Large intestine (tissue), 3 donors: ENCODE results near the gene IGSF3. TPM values are rescaled to one million over a fixed set of nuclear protein-coding genes. Genes with fewer than 3 reads are reported as not detected.
"Not testable (repeated sequence)": the region's sequence is repeated elsewhere in the genome, so short reads cannot be mapped to it uniquely, and the experiment has no call there.

Experiments
- DNase-seq, 2 donors: peaks; one replicate each; pipeline versions ENCODE4 v3.0.0 to v3.0.0-alpha.2; 2013
- H3K27ac ChIP-seq: one replicate; pipeline ENCODE4 v1.5.1; 2013; ENCODE audit warnings: low read length
- H3K27me3 ChIP-seq: 2 replicates; pipeline ENCODE4 v1.6.1; 2013; ENCODE audit warnings: low read length; ENCODE audit not compliant: control insufficient read depth, insufficient read depth
- H3K36me3 ChIP-seq: 2 replicates; pipeline ENCODE4 v1.6.1; 2013; ENCODE audit warnings: low read length; ENCODE audit not compliant: control insufficient read depth, insufficient read depth
- H3K4me1 ChIP-seq: one replicate; pipeline ENCODE4 v1.6.1; 2013; ENCODE audit warnings: low read length; ENCODE audit not compliant: control insufficient read depth, insufficient read depth
- H3K4me3 ChIP-seq: one replicate; pipeline ENCODE4 v1.5.1; 2013; ENCODE audit warnings: low read length
- H3K9me3 ChIP-seq: one replicate; pipeline ENCODE4 v1.6.1; 2013; ENCODE audit warnings: mild to moderate bottlenecking, low read depth, low read length, moderate library complexity; ENCODE audit not compliant: control insufficient read depth
- WGBS: methylation state at CpG from one replicate; pipeline ENCODE4 v1.1.5; 2013; ENCODE audit warnings: low lambda C conversion rate; ENCODE audit not compliant: insufficient coverage; 5-methylcytosine and 5-hydroxymethylcytosine counted together
- polyA plus RNA-seq: library from polyadenylated mRNA; unstranded; fragments of 120-200 nt; gene quantifications from one replicate; pipeline ENCODE4 v1.2.1, GENCODE V29; 2013

Gene IGSF3
- polyA plus RNA-seq, 1 donor = 36.1 TPM

GRCh38 chr1:116569381-116569670 is 98.2 kb downstream of the IGSF3 start:
- DNase-seq = no peak
- Histone ChIP-seq H3K36me3 (no peaks in the 10 kb centered on the region), H3K27me3 (no peaks in the 10 kb centered on the region), H3K27ac (no peak overlapping the region), H3K4me1 (peaks cover 22% of the 10 kb centered on the region), H3K9me3 (peaks cover 3% of the 10 kb centered on the region), H3K4me3 (no peak overlapping the region)

GRCh38 chr1:116568662-116569380 is 98.7 kb downstream of the IGSF3 start:
- H3K9me3 ChIP-seq = peaks cover 3% of the 10 kb centered on the region
- no peak overlapping the region for H3K4me3 ChIP-seq
- no peak for DNase-seq
- H3K36me3 ChIP-seq = no peaks in the 10 kb centered on the region
- no peaks in the 10 kb centered on the region for H3K27me3 ChIP-seq
- peaks cover 18% of the 10 kb centered on the region for H3K4me1 ChIP-seq
- WGBS = no CpG with 5 or more reads among the region's 2 CpGs
- no peak overlapping the region for H3K27ac ChIP-seq

- H3K9me3 ChIP-seq = peaks cover 10% of the 10 kb centered on the region
- H3K4me3 ChIP-seq = no peak overlapping the region
- no peak overlapping the region for H3K27ac ChIP-seq
- H3K27me3 ChIP-seq = no peaks in the 10 kb centered on the region
- H3K36me3 ChIP-seq = no peaks in the 10 kb centered on the region
- 38% methylated on average over 1 of the region's 4 CpGs for WGBS
- H3K4me1 ChIP-seq = peaks cover 18% of the 10 kb centered on the region
- no peak for DNase-seq
Measured at GRCh38 chr1:116567790-116568661, 99.5 kb downstream of the IGSF3 start.

DNA sequence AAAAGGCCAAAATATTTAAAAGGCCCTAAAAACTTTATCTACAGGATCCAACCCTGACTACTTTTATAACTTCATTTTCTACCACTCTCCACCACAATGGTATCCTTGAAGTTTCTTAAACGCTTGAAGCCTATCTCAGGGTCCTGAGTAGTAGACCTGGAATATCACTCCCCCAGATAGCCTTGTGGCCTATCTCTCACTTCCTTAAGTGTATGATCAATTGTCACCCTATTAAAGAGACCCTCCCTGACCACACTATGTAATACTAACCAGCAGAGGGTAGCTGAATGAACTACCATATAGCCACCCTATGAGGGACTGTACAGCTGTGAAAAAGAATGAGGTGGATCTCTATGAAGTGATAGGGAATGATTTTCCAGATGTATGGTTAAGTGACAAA is 102.3 kb downstream of the IGSF3 start:
- no peak overlapping the region for H3K27ac ChIP-seq
- no peaks in the 10 kb centered on the region for H3K36me3 ChIP-seq
- no peaks in the 10 kb centered on the region for H3K27me3 ChIP-seq
- peaks cover 12% of the 10 kb centered on the region for H3K9me3 ChIP-seq
- no peak overlapping the region for H3K4me3 ChIP-seq
- peaks cover 7% of the 10 kb centered on the region for H3K4me1 ChIP-seq
- DNase-seq = no peak
- 100% methylated on average over 1 of the region's 1 CpG for WGBS

GRCh38 chr1:116564426-116564825 is 103.1 kb downstream of the IGSF3 start:
- no peaks in the 10 kb centered on the region for H3K36me3 ChIP-seq
- no CpG with 5 or more reads among the region's 1 CpG for WGBS
- no peak overlapping the region for H3K27ac ChIP-seq
- H3K27me3 ChIP-seq = no peaks in the 10 kb centered on the region
- H3K4me3 ChIP-seq = no peak overlapping the region
- peaks cover 12% of the 10 kb centered on the region for H3K9me3 ChIP-seq
- no peak for DNase-seq
- peaks cover 2% of the 10 kb centered on the region for H3K4me1 ChIP-seq

DNA sequence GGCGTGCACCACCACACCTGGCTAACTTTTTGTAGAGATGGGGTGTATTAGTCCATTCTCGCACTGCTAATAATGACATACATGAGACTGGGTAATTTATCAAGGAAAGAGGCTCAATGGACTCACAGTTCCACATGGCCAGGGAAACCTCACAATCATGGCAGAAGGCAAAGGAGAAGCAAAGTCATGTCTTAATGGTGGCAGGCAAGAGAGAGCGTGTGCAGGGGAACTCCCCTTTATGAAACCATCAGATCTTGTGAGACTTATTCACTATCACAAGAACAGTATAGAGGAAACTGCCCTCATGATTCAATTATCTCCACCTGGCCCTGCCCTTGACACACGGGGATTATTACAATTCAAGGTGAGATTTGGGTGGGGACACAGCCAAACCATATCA is 105.1 kb downstream of the IGSF3 start:
- H3K4me3 ChIP-seq, H3K4me1 ChIP-seq, H3K27me3 ChIP-seq, H3K27ac ChIP-seq, H3K36me3 ChIP-seq, DNase-seq: not testable (repeated sequence)
- H3K9me3 ChIP-seq = peaks cover 12% of the 10 kb centered on the region
- WGBS = no CpG with 5 or more reads among the region's 4 CpGs

DNA sequence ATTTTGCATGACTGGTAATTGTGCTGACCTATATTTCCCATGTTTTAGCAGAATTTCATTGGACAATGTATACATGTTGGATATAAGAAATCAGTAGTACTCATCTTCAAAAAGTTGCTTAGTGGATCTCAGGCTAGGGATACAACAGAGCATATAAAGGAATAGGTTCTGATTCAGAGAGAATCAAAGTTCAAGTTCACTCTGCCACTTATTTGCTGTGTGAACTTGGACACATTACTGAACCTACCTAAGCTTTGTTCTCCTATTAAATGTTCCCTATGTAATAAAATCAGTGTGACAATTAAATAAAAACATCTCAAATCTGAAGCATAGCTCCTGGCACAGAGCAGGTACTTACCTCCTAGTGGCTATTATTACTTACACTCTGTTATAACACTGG is 106.0 kb downstream of the IGSF3 start:
- Histone ChIP-seq H3K27ac (no peak overlapping the region), H3K4me1 (peaks cover 7% of the 10 kb centered on the region), H3K27me3 (no peaks in the 10 kb centered on the region), H3K9me3 (peaks cover 12% of the 10 kb centered on the region), H3K36me3 (no peaks in the 10 kb centered on the region), H3K4me3 (no peak overlapping the region)
- no peak for DNase-seq

GRCh38 chr1:116560704-116561490 is 106.6 kb downstream of the IGSF3 start:
- WGBS = 82% methylated on average over 2 of the region's 4 CpGs
- DNase-seq = no peak
- no peaks in the 10 kb centered on the region for H3K27me3 ChIP-seq

GRCh38 chr1:116559304-116559761 is 108.2 kb downstream of the IGSF3 start:
- peaks cover 7% of the 10 kb centered on the region for H3K4me1 ChIP-seq
- 0% methylated on average over 1 of the region's 8 CpGs for WGBS
- no peak overlapping the region for H3K4me3 ChIP-seq
- H3K27me3 ChIP-seq = no peaks in the 10 kb centered on the region
- no peaks in the 10 kb centered on the region for H3K36me3 ChIP-seq
- DNase-seq = peak in 1 of 2 donors; percentile 56
- H3K9me3 ChIP-seq = peaks cover 9% of the 10 kb centered on the region
- peak overlapping the region; percentile 19 for H3K27ac ChIP-seq

More at GRCh38 chr1:116560704-116561490, 106.6 kb downstream of the IGSF3 start:
- Histone ChIP-seq H3K4me3 (no peak overlapping the region), H3K9me3 (peaks cover 12% of the 10 kb centered on the region), H3K36me3 (no peaks in the 10 kb centered on the region), H3K4me1 (peaks cover 7% of the 10 kb centered on the region), H3K27ac (no peak overlapping the region)

GRCh38 chr1:116558571-116558970 is 109.0 kb downstream of the IGSF3 start:
- peaks cover 7% of the 10 kb centered on the region for H3K9me3 ChIP-seq
- DNase-seq = no peak
- no peaks in the 10 kb centered on the region for H3K36me3 ChIP-seq
- H3K4me1 ChIP-seq = peaks cover 7% of the 10 kb centered on the region
- H3K27ac ChIP-seq = peak overlapping the region; percentile 19
- no CpG with 5 or more reads among the region's 1 CpG for WGBS
- H3K4me3 ChIP-seq = no peak overlapping the region
- H3K27me3 ChIP-seq = no peaks in the 10 kb centered on the region
